GM10248 (cell line): Measurements from ENCODE around the gene PLPPR2.

ENCODE experiments used
- CTCF ChIA-PET: fragments of 300-600 bp; sonication (Branson Sonifier 250); formaldehyde crosslinking; extraction: SDS; loops from one replicate; lab custom pipeline; 2021; ENCODE audit warnings: antibody characterized with exemption; lab: Yijun Ruan, JAX
- POLR2A ChIA-PET: fragments of 350-650 bp; sonication (Branson Sonifier 250); formaldehyde crosslinking; extraction: SDS; loops from one replicate; lab custom pipeline; 2020; ENCODE audit warnings: antibody characterized with exemption; lab: Yijun Ruan, JAX
- DNase-seq: peaks from one replicate; pipeline ENCODE4 v3.0.0; 2012; ENCODE audit errors: extremely low spot score
- CTCF ChIP-seq: IDR thresholded peaks from 2 replicates; pipeline ENCODE4 v1.5.1; 2012; ENCODE audit warnings: mild to moderate bottlenecking, low read depth; ENCODE audit errors: extremely low read depth, missing control alignments, control extremely low read depth

Gene PLPPR2

GRCh38 chr19:11323601-11324078 lies 31.6 kb upstream of the PLPPR2 start:
- no peak for TF ChIP-seq CTCF
- no peak for DNase-seq
- POLR2A ChIA-PET: no interaction called here
- CTCF ChIA-PET: interaction anchor here (1.0 to 2.6 kb wide), 8 partner anchors 16 to 159 kb away, joined by 3 to 10 read pairs (median 6); partner anchors contain the start of genes RAB3D and TSPAN16

- CTCF ChIA-PET: interaction anchor here (1.0 to 2.6 kb wide), 6 partner anchors 15 to 158 kb away, joined by 3 to 10 read pairs (median 7); partner anchors contain the start of genes RAB3D and TSPAN16
- peak; percentile 70 for DNase-seq
- TF ChIP-seq CTCF: no peak
- POLR2A ChIA-PET: interaction anchor here (0.8 kb wide), 1 partner anchor 15 kb away, joined by 3 read pairs; the partner anchor contains the start of gene RAB3D
Measured at GRCh38 chr19:11324079-11324661, 31.1 kb upstream of the PLPPR2 start.

DNA sequence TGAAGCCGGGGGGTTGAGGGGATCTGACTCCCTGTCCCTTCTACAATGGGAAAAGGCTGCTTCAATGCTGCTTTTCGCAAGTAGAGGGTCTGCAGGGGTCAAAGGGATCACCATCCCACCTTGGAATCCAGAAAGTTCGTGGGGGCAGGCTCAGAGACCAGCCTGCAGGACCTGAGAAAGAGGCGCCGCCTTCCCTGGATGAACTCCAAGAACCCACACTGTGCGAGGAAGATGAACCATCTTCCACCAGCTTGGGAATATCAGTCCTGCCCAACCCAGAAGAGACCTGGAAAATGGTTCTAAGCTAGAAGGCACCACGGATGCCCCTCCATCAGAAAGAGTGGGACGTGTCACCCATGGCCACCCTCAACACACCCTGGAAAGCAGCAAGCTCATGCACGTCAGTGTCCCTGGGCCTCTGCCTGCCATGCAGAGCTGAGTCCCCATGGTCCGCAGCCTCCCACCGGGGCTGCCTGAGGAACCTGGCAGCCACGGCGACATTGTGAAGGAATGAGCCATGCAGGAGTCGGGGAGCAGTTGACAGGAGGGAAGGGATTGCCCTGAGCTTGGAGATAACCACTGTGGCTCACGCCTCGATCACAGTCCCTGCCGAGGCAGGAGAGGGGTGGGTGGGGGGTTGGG lies 30.4 kb upstream of the PLPPR2 start:
- CTCF ChIA-PET: interaction anchor here (1.0 to 2.6 kb wide), 4 partner anchors 14 to 158 kb away, joined by 3 to 8 read pairs (median 5); partner anchors contain the start of gene RAB3D
- no peak for DNase-seq
- POLR2A ChIA-PET: interaction anchor here (0.8 kb wide), 1 partner anchor 15 kb away, joined by 3 read pairs; the partner anchor contains the start of gene RAB3D
- TF ChIP-seq CTCF: no peak

GRCh38 chr19:11325544-11325943 lies 29.7 kb upstream of the PLPPR2 start:
- ChIA-PET POLR2A (no interaction called here), CTCF (interaction anchor here (1.1 to 2.6 kb wide), 4 partner anchors 14 to 158 kb away, joined by 3 to 8 read pairs (median 6); partner anchors contain the start of gene RAB3D)
- no peak for TF ChIP-seq CTCF
- no peak for DNase-seq

- POLR2A ChIA-PET: no interaction called here
- CTCF ChIA-PET: no interaction called here
- TF ChIP-seq CTCF: no peak
- no peak for DNase-seq
Measured at GRCh38 chr19:11330127-11330526, 25.1 kb upstream of the PLPPR2 start.

- ChIA-PET POLR2A (interaction anchor here (0.5 kb wide), 1 partner anchor 698 kb away, joined by 10 read pairs; no protein-coding TSS in a partner anchor), CTCF (no interaction called here)
- no peak for TF ChIP-seq CTCF
- no peak for DNase-seq
Measured at GRCh38 chr19:11331502-11331901, 23.7 kb upstream of the PLPPR2 start.
